HEK293 (cell line): Measurements from ENCODE around the gene SLC52A3.
A peak's percentile ranks its signal among the peaks of the same experiment; 100 is the strongest.

ENCODE experiments used
- CTCF ChIA-PET: fragments of 350-600 bp; formaldehyde crosslinking; extraction: SDS; loops from one replicate; lab custom pipeline; 2021; ENCODE audit warnings: antibody characterized with exemption; lab: Yijun Ruan, JAX
- POLR2A ChIA-PET: fragments of 300-600 bp; formaldehyde crosslinking; extraction: SDS; loops from one replicate; lab custom pipeline; 2020; ENCODE audit warnings: antibody characterized with exemption, inconsistent platforms; lab: Yijun Ruan, JAX
- H3K27ac ChIP-seq: fragments of 200-500 bp; sonication (Bioruptor generic); 2 replicates; pipeline ENCODE4 v1.5.1; 2014; ENCODE audit warnings: low read depth, low read length, control low read depth, inconsistent platforms; ENCODE audit errors: extremely low read depth
- H3K36me3 ChIP-seq, 2 experiments: fragments of 200-500 bp in 1 of 2; sonication (Bioruptor generic) in 1 of 2; 1 replicate in 1 of 2; 2 replicates in 1 of 2; pipeline ENCODE4 v1.5.1; 2014 to 2017; ENCODE audit warnings: inconsistent platforms in 2 of 2, low read length in 2 of 2; ENCODE audit not compliant: control insufficient read depth in 2 of 2, insufficient read depth in 1 of 2
- H3K4me1 ChIP-seq: fragments of 200-500 bp; sonication (Bioruptor generic); 2 replicates; pipeline ENCODE4 v1.5.1; 2014; ENCODE audit warnings: mild to moderate bottlenecking, low read length, inconsistent platforms; ENCODE audit not compliant: control insufficient read depth, insufficient read depth
- H3K4me3 ChIP-seq: 2 replicates; pipeline ENCODE4 v1.5.1; 2011; ENCODE audit warnings: low read depth, mild to moderate bottlenecking, control low read depth, low read length, moderate library complexity
- H3K9me3 ChIP-seq: fragments of 200-500 bp; sonication (Bioruptor generic); 2 replicates; pipeline ENCODE4 v1.5.1; 2014; ENCODE audit warnings: low read depth, low read length, inconsistent platforms; ENCODE audit not compliant: control insufficient read depth, insufficient read depth
- EGR2 ChIP-seq: fragments of 450-650 bp; formaldehyde crosslinking; IDR thresholded peaks from 2 replicates; pipeline ENCODE4 v1.5.1; 2016; ENCODE audit warnings: low read depth, missing biosample characterization, missing genetic modification characterization
- ZBTB21 ChIP-seq: fragments of 450-650 bp; formaldehyde crosslinking; IDR thresholded peaks from 2 replicates; pipeline ENCODE4 v1.5.1; 2017; ENCODE audit warnings: missing biosample characterization, missing genetic modification characterization
- ZNF175 ChIP-seq: fragments of 450-650 bp; formaldehyde crosslinking; IDR thresholded peaks from 2 replicates; pipeline ENCODE4 v1.5.1; 2016; ENCODE audit warnings: missing biosample characterization, missing genetic modification characterization
- ZNF184 ChIP-seq: fragments of 450-650 bp; IDR thresholded peaks from 2 replicates; pipeline ENCODE4 v1.5.1; 2018; ENCODE audit warnings: missing biosample characterization, mild to moderate bottlenecking, missing genetic modification characterization
- ZNF239 ChIP-seq: fragments of 450-650 bp; formaldehyde crosslinking; IDR thresholded peaks from 2 replicates; pipeline ENCODE4 v1.5.1; 2016; ENCODE audit warnings: missing biosample characterization, missing genetic modification characterization
- ZNF274 ChIP-seq, 2 experiments: fragments of 200-500 bp in 1 of 2; fragments of 450-650 bp in 1 of 2; sonication (Bioruptor generic) in 1 of 2; formaldehyde crosslinking in 1 of 2; IDR thresholded peaks; 2 replicates each; pipeline versions ENCODE4 v1.5.1 to v1.6.1; 2014 to 2016; ENCODE audit warnings: borderline replicate concordance in 1 of 2, inconsistent platforms in 1 of 2, low read length in 1 of 2, missing biosample characterization in 1 of 2, missing genetic modification characterization in 1 of 2
- ZNF311 ChIP-seq: fragments of 450-650 bp; formaldehyde crosslinking; IDR thresholded peaks from 2 replicates; pipeline ENCODE4 v1.5.1; 2017; ENCODE audit warnings: missing biosample characterization, missing genetic modification characterization, borderline replicate concordance
- ZNF350 ChIP-seq: fragments of 450-650 bp; formaldehyde crosslinking; IDR thresholded peaks from 2 replicates; pipeline ENCODE4 v1.5.0; 2017; ENCODE audit warnings: missing biosample characterization, mild to moderate bottlenecking, missing genetic modification characterization
- ZNF366 ChIP-seq: fragments of 450-650 bp; formaldehyde crosslinking; conservative IDR thresholded peaks from 2 replicates; pipeline ENCODE4 v1.5.1; 2016; ENCODE audit warnings: missing biosample characterization, missing genetic modification characterization
- ZNF48 ChIP-seq: fragments of 450-650 bp; formaldehyde crosslinking; IDR thresholded peaks from 2 replicates; pipeline ENCODE4 v1.5.1; 2016; ENCODE audit warnings: missing biosample characterization, missing genetic modification characterization
- ZNF510 ChIP-seq: fragments of 450-650 bp; formaldehyde crosslinking; IDR thresholded peaks from 2 replicates; pipeline ENCODE4 v1.5.1; 2018; ENCODE audit warnings: mild to moderate bottlenecking, missing genetic modification characterization, missing biosample characterization; ENCODE audit not compliant: insufficient replicate concordance
- ZNF548 ChIP-seq: fragments of 450-650 bp; formaldehyde crosslinking; IDR thresholded peaks from 2 replicates; pipeline ENCODE4 v1.5.1; 2016; ENCODE audit warnings: missing biosample characterization, missing genetic modification characterization
- ZNF585B ChIP-seq: fragments of 450-650 bp; formaldehyde crosslinking; IDR thresholded peaks from 2 replicates; pipeline ENCODE4 v1.5.1; 2016; ENCODE audit warnings: missing biosample characterization, missing genetic modification characterization
- TF ChIP-seq, protein P1 (sequence below): fragments of 450-650 bp; formaldehyde crosslinking; IDR thresholded peaks from 2 replicates; pipeline ENCODE4 v1.5.1; 2016; ENCODE audit warnings: missing biosample characterization, missing genetic modification characterization
- TF ChIP-seq, protein P2 (sequence below): fragments of 450-650 bp; formaldehyde crosslinking; IDR thresholded peaks from 2 replicates; pipeline ENCODE4 v1.5.1; 2016; ENCODE audit warnings: missing biosample characterization, missing genetic modification characterization, low read depth
- TF ChIP-seq, protein P3 (sequence below): fragments of 450-650 bp; formaldehyde crosslinking; IDR thresholded peaks from 2 replicates; pipeline ENCODE4; 2016; ENCODE audit warnings: missing biosample characterization, missing genetic modification characterization

Gene SLC52A3

DNA sequence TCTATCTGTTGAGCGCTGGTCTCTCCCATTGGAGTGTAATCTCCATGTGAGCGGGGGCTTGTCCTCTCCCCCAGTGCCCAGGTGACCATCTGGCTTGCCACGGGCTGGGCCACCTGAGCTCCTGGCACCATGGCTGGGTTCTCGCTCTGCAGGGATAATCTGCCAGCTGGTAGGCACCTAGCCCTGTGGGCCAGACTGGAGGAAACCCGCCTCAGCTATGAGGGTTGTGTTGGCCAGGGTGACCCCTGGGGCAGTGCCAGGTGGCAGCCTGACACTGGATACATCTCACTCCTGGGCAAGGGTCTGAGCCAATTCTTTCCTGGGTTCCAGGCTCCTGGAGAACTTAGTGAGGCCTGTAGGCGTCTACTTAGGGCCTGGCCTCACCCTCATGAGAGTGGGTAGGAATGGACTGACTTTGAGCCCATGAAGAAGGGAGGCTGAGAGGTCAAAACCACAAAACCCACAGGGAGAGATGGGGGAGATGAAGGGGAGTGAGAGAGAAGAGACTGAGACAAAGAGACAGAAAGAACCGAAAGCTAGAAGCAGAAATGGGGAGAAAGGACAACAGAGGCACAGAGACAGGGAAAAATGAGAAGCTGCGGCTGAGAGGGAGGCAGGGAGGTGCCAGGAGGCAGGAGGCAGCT lies 5.8 kb upstream of the SLC52A3 start:
- Histone ChIP-seq H3K27ac (no peak overlapping the region), H3K4me3 (no peak overlapping the region), H3K9me3 (no peaks in the 10 kb centered on the region), H3K36me3 (no peaks in the 10 kb centered on the region), H3K4me1 (no peaks in the 10 kb centered on the region)
- CTCF ChIA-PET: interaction anchor here (0.9 to 2.8 kb wide), 3 partner anchors 12 to 663 kb away, joined by 6 to 12 read pairs (median 11); no protein-coding TSS in a partner anchor
- TF ChIP-seq ZNF510 (tag by site-specific recombination): no peak
- TF ChIP-seq EGR2 (tag by site-specific recombination): peak; percentile 39
- POLR2A ChIA-PET: no interaction called here

DNA sequence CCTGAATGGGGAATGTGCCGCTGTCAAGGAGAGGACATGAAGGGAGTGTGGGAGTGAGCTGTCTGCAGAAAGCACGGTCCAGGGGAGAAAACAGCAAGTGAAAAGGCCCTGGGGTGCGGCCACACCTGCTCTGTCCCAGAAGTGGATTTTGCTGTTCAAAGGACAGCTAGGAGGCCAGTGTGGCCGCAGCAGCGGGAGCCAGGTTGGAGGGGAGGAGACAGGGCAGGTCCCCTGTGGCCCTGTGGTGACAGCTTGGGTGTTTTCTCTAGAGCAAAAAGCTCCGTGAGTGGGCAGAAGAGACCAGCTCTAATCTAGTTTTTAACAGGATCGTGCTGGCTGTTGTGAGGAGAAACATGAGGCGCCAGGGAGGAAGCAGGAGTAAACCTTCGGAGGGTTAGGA lies 4.5 kb upstream of the SLC52A3 start:
- POLR2A ChIA-PET: no interaction called here
- H3K9me3 ChIP-seq: no peaks in the 10 kb centered on the region
- H3K4me3 ChIP-seq: no peak overlapping the region
- CTCF ChIA-PET: interaction anchor here (0.6 to 2.8 kb wide), 3 partner anchors 11 to 339 kb away, joined by 3 to 12 read pairs (median 3); no protein-coding TSS in a partner anchor
- H3K27ac ChIP-seq: no peak overlapping the region
- no peaks in the 10 kb centered on the region for H3K36me3 ChIP-seq
- TF ChIP-seq, protein P1, sequence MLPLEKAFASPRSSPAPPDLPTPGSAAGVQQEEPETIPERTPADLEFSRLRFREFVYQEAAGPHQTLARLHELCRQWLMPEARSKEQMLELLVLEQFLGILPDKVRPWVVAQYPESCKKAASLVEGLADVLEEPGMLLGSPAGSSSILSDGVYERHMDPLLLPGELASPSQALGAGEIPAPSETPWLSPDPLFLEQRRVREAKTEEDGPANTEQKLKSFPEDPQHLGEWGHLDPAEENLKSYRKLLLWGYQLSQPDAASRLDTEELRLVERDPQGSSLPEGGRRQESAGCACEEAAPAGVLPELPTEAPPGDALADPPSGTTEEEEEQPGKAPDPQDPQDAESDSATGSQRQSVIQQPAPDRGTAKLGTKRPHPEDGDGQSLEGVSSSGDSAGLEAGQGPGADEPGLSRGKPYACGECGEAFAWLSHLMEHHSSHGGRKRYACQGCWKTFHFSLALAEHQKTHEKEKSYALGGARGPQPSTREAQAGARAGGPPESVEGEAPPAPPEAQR (tag by site-specific recombination): no peak
- no peak for TF ChIP-seq ZNF366 (tag by site-specific recombination)
- TF ChIP-seq, protein P2, sequence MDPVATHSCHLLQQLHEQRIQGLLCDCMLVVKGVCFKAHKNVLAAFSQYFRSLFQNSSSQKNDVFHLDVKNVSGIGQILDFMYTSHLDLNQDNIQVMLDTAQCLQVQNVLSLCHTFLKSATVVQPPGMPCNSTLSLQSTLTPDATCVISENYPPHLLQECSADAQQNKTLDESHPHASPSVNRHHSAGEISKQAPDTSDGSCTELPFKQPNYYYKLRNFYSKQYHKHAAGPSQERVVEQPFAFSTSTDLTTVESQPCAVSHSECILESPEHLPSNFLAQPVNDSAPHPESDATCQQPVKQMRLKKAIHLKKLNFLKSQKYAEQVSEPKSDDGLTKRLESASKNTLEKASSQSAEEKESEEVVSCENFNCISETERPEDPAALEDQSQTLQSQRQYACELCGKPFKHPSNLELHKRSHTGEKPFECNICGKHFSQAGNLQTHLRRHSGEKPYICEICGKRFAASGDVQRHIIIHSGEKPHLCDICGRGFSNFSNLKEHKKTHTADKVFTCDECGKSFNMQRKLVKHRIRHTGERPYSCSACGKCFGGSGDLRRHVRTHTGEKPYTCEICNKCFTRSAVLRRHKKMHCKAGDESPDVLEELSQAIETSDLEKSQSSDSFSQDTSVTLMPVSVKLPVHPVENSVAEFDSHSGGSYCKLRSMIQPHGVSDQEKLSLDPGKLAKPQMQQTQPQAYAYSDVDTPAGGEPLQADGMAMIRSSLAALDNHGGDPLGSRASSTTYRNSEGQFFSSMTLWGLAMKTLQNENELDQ (tag by site-specific recombination): no peak
- TF ChIP-seq ZNF350 (tag by site-specific recombination): no peak
- no peak for TF ChIP-seq ZNF311 (tag by site-specific recombination)
- no peak for TF ChIP-seq ZNF239
- TF ChIP-seq ZNF274 (IDR thresholded peaks at IDR 0.05; ENCODE audit: low read length): no peak
- TF ChIP-seq ZNF274 (tag by site-specific recombination; IDR thresholded peaks at IDR 0.05; ENCODE audit: borderline replicate concordance): no peak
- no peak for TF ChIP-seq ZNF585B (tag by site-specific recombination)
- no peak for TF ChIP-seq ZBTB21 (tag by site-specific recombination)
- TF ChIP-seq, protein P3, sequence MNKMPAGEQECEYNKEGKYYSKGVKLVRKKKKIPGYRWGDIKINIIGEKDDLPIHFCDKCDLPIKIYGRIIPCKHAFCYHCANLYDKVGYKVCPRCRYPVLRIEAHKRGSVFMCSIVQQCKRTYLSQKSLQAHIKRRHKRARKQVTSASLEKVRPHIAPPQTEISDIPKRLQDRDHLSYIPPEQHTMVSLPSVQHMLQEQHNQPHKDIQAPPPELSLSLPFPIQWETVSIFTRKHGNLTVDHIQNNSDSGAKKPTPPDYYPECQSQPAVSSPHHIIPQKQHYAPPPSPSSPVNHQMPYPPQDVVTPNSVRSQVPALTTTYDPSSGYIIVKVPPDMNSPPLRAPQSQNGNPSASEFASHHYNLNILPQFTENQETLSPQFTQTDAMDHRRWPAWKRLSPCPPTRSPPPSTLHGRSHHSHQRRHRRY (tag by site-specific recombination): no peak
- no peak for TF ChIP-seq ZNF548 (tag by site-specific recombination)
- no peak for TF ChIP-seq ZNF175 (tag by site-specific recombination)
- no peak for TF ChIP-seq ZNF48 (tag by site-specific recombination)
- no peak for TF ChIP-seq ZNF184 (tag by site-specific recombination)
- H3K4me1 ChIP-seq: no peaks in the 10 kb centered on the region
